Measurements from ENCODE around the gene NFATC3. TPM values are rescaled to one million over a fixed set of nuclear protein-coding genes. Genes with fewer than 3 reads are reported as not detected.

Gene NFATC3
- total and polyA plus RNA-seq, 2 experiments from 2014 or later = 13.1 to 35.9 TPM

DNA sequence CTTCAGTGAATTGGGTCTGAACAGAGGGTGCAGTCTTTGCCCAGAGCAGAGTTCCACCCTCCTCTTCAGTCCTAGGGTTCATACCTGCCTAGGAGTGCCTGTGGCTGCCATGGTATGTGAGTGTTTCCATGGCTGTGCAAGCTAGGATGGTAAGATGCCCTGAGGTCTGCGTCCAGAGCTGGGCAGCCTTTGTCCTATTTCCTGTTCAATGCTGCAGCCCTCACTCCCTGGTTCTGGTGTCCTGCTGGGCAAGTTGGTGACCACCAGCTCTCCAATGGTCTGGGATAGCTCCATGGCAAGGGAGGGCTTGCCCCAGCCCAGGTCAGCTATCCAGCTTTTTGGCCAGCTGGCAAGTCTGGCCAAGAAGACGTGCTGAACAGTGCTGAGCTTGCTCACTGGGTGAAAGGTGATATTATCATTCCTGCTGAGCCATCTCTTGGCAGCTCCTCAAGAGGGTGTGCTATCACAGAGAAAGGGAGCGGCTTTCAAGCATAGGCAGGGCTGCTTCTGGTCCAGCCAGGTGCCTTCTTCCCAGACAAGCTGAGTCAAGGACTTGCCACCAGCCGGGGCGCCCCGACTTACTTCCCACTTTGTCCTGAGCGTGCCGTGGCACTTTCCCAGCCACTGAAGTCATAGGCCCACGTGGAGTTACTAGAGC lies 13.0 kb upstream of the NFATC3 start:
- Histone ChIP-seq H4K20me1 (ENCODE audit: insufficient read depth, poor library complexity, severe bottlenecking) (no peaks in the 10 kb centered on the region), H3K36me3 (replicated peaks; ENCODE audit: insufficient read depth, low read depth) (no peaks in the 10 kb centered on the region), H3K79me2 (no peaks in the 10 kb centered on the region), H3K4me2 (no peak overlapping the region), H3K27ac (no peak overlapping the region), H3K9me2 (replicated peaks; ENCODE audit: insufficient read depth) (no peaks in the 10 kb centered on the region), H2AFZ (no peak overlapping the region), H3K9me3 (ENCODE audit: low read depth) (no peaks in the 10 kb centered on the region), H3K27me3 (no peaks in the 10 kb centered on the region), H3K4me3 (no peak overlapping the region), H3K4me1 (ENCODE audit: insufficient read depth) (no peaks in the 10 kb centered on the region)
- 80% methylated on average over 9 of the region's 9 CpGs for WGBS (ENCODE audit: low lambda C conversion rate, missing lambda C conversion rate)
- TF ChIP-seq, protein P1, sequence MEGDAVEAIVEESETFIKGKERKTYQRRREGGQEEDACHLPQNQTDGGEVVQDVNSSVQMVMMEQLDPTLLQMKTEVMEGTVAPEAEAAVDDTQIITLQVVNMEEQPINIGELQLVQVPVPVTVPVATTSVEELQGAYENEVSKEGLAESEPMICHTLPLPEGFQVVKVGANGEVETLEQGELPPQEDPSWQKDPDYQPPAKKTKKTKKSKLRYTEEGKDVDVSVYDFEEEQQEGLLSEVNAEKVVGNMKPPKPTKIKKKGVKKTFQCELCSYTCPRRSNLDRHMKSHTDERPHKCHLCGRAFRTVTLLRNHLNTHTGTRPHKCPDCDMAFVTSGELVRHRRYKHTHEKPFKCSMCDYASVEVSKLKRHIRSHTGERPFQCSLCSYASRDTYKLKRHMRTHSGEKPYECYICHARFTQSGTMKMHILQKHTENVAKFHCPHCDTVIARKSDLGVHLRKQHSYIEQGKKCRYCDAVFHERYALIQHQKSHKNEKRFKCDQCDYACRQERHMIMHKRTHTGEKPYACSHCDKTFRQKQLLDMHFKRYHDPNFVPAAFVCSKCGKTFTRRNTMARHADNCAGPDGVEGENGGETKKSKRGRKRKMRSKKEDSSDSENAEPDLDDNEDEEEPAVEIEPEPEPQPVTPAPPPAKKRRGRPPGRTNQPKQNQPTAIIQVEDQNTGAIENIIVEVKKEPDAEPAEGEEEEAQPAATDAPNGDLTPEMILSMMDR (IDR thresholded peaks at IDR 0.05; ENCODE audit: poor library complexity) = no peak
- no peak for TF ChIP-seq EZH2 (IDR thresholded peaks at IDR 0.05; ENCODE audit: borderline replicate concordance)
- no peak for TF ChIP-seq EZH2phosphoT487 (IDR thresholded peaks at IDR 0.05; ENCODE audit: low read depth, severe bottlenecking, unreplicated experiment)
- peak; percentile 59 for DNase-seq (ENCODE audit: low spot score)

DNA sequence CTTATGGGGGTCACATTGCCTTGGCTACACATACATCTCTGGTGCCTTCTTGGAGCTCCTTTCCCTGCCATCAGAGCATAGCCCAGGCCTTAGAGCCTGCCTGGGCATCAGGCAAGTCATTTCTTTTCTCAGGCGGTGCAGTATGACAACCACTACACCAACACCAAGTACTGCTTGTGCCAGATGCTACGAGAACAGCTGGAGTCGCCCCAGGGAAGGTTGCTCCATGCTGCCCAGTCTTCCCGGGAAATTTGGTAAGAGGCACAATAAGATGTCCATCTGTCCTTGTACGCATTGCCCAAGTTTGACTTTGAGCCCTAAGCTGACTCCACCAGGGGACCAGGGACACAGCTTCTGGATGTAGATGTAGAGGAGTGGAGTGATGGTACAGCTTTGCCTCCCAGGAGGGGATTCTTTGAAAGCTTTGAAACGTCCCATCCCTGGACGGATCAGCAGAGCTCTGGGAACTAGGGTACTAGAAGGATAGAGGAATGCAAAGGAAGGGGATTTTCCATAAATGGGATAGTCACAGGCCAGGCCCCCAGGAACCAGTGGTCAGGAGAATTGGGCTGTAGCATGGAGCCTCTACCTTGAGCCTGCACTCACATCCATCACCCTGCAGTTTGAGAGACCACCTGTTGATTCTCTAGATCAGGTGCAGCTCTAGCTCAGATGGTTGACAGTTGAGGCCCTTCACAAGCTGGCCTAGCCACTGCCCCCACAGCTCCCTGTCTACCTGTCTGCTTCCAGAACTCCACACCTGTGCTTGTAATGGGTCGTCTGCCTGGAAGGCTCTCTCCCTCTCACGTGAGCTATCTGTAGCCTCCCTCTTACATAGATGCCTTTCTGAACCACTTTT lies 11.0 kb upstream of the NFATC3 start:
- TF ChIP-seq EZH2 (IDR thresholded peaks at IDR 0.05; ENCODE audit: borderline replicate concordance) (no peak), EZH2phosphoT487 (IDR thresholded peaks at IDR 0.05; ENCODE audit: low read depth, severe bottlenecking, unreplicated experiment) (no peak)
- TF ChIP-seq, protein P1 (IDR thresholded peaks at IDR 0.05; ENCODE audit: poor library complexity) = no peak
- Histone ChIP-seq H2AFZ (no peak overlapping the region), H3K4me1 (ENCODE audit: insufficient read depth) (no peaks in the 10 kb centered on the region), H3K9me2 (replicated peaks; ENCODE audit: insufficient read depth) (no peaks in the 10 kb centered on the region), H3K4me2 (no peak overlapping the region), H3K79me2 (no peaks in the 10 kb centered on the region), H4K20me1 (ENCODE audit: insufficient read depth, poor library complexity, severe bottlenecking) (no peaks in the 10 kb centered on the region), H3K9me3 (ENCODE audit: low read depth) (no peaks in the 10 kb centered on the region), H3K4me3 (no peak overlapping the region), H3K36me3 (replicated peaks; ENCODE audit: insufficient read depth, low read depth) (no peaks in the 10 kb centered on the region), H3K27ac (no peak overlapping the region), H3K27me3 (no peaks in the 10 kb centered on the region)
- no peak for DNase-seq (ENCODE audit: low spot score)
- 93% methylated on average over 9 of the region's 9 CpGs for WGBS (ENCODE audit: low lambda C conversion rate, missing lambda C conversion rate)

DNA sequence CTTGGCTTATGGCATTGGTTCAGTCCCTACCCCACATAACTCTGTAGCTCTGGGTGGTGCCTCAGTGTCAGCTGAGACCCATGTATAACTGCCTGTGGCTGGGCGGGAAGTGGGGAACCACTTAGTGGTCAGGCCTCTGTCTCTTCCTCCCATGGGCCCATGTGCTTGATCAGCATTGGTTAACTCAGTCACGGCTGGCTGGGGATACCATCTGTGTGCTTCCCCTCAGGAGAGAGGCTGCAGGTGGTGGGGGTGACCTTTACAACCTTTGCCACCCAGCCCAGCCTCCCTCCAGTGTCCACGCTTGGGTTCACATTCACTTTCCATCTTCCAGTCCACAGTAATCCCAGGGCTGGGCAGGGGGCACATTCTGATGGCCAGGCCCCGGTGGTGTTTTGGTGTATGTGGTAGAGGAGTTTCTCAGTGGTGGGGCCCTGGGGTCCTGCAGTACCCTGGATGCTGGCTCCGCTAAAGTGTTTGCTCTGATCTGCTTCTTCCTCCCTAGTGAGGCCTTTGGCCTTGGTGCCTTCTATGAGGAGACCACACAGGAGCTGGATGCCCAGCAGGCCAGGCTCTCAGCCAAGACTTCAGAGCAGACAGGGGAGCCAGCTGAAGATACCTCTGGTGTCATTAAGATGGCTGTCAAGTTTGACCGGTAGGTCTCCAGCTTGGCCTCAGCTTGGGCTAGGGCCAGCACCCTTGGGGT lies 10.2 kb upstream of the NFATC3 start:
- TF ChIP-seq EZH2 (IDR thresholded peaks at IDR 0.05; ENCODE audit: borderline replicate concordance) = no peak
- TF ChIP-seq, protein P1 (IDR thresholded peaks at IDR 0.05; ENCODE audit: poor library complexity) = no peak
- no peak for TF ChIP-seq EZH2phosphoT487 (IDR thresholded peaks at IDR 0.05; ENCODE audit: low read depth, severe bottlenecking, unreplicated experiment)
- no peak overlapping the region for H3K27ac ChIP-seq
- H3K9me2 ChIP-seq (replicated peaks; ENCODE audit: insufficient read depth) = no peaks in the 10 kb centered on the region
- H4K20me1 ChIP-seq (ENCODE audit: insufficient read depth, poor library complexity, severe bottlenecking) = no peaks in the 10 kb centered on the region
- no peaks in the 10 kb centered on the region for H3K36me3 ChIP-seq (replicated peaks; ENCODE audit: insufficient read depth, low read depth)
- no peak overlapping the region for H3K4me3 ChIP-seq
- H3K27me3 ChIP-seq = no peaks in the 10 kb centered on the region
- DNase-seq (ENCODE audit: low spot score) = no peak
- no peak overlapping the region for H3K4me2 ChIP-seq
- over 99% methylated on average over 6 of the region's 6 CpGs for WGBS (ENCODE audit: low lambda C conversion rate, missing lambda C conversion rate)
- H3K4me1 ChIP-seq (ENCODE audit: insufficient read depth) = peaks cover 3% of the 10 kb centered on the region
- H3K9me3 ChIP-seq (ENCODE audit: low read depth) = no peaks in the 10 kb centered on the region
- no peak overlapping the region for H2AFZ ChIP-seq
- H3K79me2 ChIP-seq = no peaks in the 10 kb centered on the region
